Hematopoietic multipotent progenitor cell treated with erythropoietin and hydrocortisone succinate and interleukin-3 and kit ligand, for 8 days (in vitro differentiated cells): Measurements from ENCODE around the gene SHISAL2B.
A peak's percentile ranks its signal among the peaks of the same experiment; 100 is the strongest.
"Not testable (repeated sequence)": the region's sequence is repeated elsewhere in the genome, so short reads cannot be mapped to it uniquely, and the experiment has no call there.

Experiments used
- DNase-seq: peaks from one replicate; pipeline ENCODE4 v3.0.0-alpha.2; 2015

Gene SHISAL2B

GRCh38 chr5:64706074-64706473 is 15.8 kb downstream of the SHISAL2B start:
- DNase-seq: not testable (repeated sequence)

GRCh38 chr5:64707191-64707590 is 16.9 kb downstream of the SHISAL2B start:
- no peak for DNase-seq

- not testable (repeated sequence) for DNase-seq
These were observed 24.2 kb downstream of the SHISAL2B start for GRCh38 chr5:64714495-64714894.

DNA sequence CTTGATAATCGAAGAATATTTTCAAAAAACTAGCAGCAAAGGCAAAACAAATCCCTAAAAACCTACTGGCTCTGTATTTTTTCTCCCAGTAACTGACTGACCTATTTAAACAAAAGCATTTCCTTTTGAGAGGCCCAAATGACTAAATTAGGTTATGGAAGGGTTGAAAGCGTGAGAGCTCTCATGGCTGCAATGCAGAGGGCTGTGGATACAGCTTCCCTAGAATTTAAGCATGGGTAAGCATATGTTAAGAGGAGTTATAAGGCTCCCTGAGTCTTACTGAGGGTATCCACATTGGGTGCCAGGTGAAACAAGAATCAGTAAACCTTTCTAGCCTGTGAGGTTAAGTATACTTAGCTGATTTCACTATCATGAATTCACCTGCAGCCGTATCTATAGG is 32.3 kb downstream of the SHISAL2B start:
- no peak for DNase-seq

DNA sequence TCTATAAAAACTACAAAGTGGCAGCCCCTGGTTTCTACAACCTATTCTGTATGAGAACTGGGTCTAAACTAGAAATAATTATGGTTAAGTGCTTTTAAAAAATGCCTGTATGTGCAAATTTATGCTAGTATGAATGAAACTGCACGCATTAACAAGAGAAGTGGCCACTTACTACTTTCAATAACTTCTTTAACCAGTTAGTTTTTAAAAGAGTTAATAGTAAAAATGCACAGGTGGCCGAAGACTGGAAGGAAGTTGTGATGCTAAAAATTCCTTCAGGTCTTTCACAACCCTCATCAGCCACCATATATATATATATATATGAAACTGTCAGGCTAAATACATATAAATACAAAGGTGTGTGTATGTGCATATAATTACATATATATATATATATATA is 36.8 kb downstream of the SHISAL2B start:
- DNase-seq: no peak

GRCh38 chr5:64742411-64742810 is 52.1 kb downstream of the SHISAL2B start:
- DNase-seq: no peak

DNA sequence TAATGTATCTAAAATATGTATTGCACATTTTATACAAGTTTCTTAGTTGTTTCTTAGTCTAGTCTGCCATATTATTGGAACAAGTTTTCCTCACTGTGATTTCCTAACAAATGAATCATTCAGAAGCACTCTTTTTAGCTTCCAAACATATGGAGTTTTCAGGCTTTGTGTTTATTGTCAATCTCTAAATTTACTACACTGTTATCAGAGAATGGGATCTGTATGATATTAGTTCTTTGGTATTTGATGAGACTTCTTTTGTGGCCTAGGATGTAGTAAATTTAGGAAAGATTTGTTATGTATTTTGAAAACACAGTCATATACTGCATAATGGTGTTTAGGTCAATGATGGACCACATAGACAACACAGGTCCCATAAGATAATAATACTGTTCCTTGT is 52.5 kb downstream of the SHISAL2B start:
- no peak for DNase-seq

DNA sequence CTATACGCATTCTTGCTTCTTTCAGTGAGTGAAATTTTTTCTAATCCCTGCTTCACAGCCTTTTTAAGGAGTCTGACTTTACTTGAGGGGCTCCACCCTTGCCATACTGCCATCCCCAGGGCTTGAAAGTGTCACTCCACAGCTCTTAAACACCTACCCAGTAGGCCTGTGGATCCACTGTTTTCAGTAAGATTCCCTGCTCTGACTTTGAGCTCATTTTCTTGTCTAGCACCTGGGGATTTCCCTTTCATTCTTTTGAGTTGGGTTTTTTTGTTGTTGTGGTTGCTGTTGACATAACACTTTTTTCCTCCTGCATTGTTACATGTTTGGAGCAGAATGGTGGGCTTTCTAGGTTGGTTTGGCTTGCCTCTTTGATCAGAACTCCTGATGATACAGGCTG is 54.6 kb downstream of the SHISAL2B start:
- DNase-seq: no peak

- no peak for DNase-seq
These were observed 56.1 kb downstream of the SHISAL2B start for GRCh38 chr5:64746446-64746845.

- no peak for DNase-seq
These were observed 59.1 kb downstream of the SHISAL2B start for GRCh38 chr5:64749385-64749784.

GRCh38 chr5:64754066-64754465 is 63.8 kb downstream of the SHISAL2B start:
- DNase-seq: no peak

- DNase-seq: no peak
These were observed 68.6 kb downstream of the SHISAL2B start for GRCh38 chr5:64758901-64759300.

DNA sequence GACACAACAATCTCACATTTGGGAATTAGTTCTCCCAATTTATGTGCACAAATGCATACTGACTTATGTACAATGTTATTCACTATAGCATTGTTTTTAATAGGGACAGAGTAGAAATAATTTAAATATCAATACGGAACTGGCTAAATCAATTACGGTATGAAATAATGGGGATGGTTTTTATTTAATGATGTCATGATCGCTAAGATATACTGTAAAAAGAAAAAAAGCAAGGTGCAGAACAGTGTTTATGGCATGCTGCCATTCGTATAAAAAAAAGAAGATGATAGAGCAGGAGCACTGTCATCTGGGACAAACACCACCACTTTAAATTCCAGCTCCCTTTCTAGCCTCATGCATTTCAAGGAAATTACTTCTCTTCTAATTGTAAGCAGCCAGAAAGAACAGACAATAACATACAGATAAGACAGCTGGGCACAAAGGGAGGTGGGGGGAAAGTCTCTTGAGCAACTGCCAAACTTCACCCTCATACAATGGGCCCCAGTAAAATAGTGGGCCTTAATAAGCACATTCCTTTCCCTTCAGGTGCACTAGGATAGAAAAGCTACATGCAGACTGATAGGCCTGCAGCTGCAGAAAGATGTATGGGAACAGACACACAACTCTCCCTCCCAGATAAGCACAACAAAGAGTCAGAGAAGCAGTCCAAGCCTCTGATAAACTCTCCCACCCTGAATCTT is 69.8 kb downstream of the SHISAL2B start:
- DNase-seq: peak; percentile 93

DNA sequence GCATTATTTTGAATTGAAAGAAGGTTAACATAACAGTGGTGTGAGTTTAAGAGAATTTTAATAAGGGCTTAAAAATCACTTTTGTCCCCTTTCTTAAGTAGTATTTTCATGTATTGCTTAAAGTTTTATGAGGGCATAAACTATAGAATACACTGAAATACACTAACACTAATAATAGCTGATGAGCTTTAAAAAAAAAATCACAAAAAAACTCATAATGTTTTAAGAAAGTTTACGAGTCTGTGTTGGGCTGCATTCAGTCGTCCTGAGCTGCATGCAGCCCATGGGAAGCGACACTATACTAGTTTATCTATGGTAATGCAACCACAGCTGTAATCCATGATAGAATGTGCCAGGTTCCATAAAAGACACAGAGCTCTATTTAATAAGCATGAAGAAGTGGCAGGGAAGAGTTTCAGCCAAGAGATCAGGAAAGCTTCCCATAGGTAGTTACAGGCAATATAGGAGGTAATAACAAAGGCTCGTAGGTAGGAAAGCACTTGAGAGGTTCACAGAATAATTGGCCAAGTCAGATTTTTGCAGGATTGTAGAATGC is 73.7 kb downstream of the SHISAL2B start:
- peak; percentile 10 for DNase-seq

GRCh38 chr5:64765804-64766504 is 75.7 kb downstream of the SHISAL2B start:
- peak; percentile 19 for DNase-seq

DNA sequence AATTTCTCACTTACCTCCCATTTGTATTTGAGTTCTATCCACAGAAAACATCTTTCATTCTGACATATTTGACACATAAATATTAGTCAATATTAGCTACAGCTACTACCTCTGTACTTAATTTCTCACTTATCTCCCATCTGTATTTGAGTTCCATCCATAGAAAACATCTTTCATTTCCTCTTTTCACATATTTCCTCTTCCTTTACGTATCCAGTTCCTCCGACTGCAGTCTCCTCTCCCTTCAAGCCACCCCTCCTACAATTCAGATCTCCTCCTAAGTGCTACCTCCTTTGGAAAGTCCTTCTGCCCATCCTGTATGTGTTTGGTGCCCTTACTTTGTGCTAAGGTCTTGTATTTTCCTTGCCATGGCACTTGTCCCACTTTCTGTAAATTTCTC is 76.6 kb downstream of the SHISAL2B start:
- no peak for DNase-seq
